ENCODE data around the gene HS3ST5.
"Not testable (repeated sequence)": the region's sequence is repeated elsewhere in the genome, so short reads cannot be mapped to it uniquely, and the experiment has no call there.

Gene HS3ST5

DNA sequence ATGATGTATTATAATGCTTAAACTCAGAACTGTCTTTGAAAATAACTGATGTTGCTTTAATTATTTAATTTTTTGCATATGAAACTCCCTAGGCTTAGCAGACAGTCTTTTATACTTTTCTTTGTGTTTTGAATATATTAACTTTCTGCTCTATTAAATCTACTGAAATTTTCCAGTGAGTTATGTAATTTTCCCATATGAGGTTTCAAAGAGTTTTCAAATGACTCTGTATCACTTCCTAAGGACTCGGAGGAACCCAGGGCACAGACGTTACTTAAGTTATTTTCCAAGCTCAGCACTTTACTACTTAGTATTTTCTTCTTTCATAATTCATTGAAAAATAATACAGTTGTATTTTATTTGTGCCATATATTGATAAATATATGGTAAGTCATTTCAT lies 122.6 kb downstream of the HS3ST5 start:
- no peak overlapping the region for H3K27ac ChIP-seq
- TF ChIP-seq, protein P1, sequence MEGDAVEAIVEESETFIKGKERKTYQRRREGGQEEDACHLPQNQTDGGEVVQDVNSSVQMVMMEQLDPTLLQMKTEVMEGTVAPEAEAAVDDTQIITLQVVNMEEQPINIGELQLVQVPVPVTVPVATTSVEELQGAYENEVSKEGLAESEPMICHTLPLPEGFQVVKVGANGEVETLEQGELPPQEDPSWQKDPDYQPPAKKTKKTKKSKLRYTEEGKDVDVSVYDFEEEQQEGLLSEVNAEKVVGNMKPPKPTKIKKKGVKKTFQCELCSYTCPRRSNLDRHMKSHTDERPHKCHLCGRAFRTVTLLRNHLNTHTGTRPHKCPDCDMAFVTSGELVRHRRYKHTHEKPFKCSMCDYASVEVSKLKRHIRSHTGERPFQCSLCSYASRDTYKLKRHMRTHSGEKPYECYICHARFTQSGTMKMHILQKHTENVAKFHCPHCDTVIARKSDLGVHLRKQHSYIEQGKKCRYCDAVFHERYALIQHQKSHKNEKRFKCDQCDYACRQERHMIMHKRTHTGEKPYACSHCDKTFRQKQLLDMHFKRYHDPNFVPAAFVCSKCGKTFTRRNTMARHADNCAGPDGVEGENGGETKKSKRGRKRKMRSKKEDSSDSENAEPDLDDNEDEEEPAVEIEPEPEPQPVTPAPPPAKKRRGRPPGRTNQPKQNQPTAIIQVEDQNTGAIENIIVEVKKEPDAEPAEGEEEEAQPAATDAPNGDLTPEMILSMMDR (IDR thresholded peaks at IDR 0.05; ENCODE audit: low read depth, low read length, missing control alignments), result no peak
- in situ Hi-C loops (cut with HindIII; ENCODE audit: low pct_ligation_motif_present, low sequenced_read_pairs), result no loop called here
- no peaks in the 10 kb centered on the region for H3K27me3 ChIP-seq (replicated peaks)
- no peaks in the 10 kb centered on the region for H3K36me3 ChIP-seq (replicated peaks)
- no peak for DNase-seq
- H3K4me3 ChIP-seq (ENCODE audit: low read depth, low read length), result no peak overlapping the region

DNA sequence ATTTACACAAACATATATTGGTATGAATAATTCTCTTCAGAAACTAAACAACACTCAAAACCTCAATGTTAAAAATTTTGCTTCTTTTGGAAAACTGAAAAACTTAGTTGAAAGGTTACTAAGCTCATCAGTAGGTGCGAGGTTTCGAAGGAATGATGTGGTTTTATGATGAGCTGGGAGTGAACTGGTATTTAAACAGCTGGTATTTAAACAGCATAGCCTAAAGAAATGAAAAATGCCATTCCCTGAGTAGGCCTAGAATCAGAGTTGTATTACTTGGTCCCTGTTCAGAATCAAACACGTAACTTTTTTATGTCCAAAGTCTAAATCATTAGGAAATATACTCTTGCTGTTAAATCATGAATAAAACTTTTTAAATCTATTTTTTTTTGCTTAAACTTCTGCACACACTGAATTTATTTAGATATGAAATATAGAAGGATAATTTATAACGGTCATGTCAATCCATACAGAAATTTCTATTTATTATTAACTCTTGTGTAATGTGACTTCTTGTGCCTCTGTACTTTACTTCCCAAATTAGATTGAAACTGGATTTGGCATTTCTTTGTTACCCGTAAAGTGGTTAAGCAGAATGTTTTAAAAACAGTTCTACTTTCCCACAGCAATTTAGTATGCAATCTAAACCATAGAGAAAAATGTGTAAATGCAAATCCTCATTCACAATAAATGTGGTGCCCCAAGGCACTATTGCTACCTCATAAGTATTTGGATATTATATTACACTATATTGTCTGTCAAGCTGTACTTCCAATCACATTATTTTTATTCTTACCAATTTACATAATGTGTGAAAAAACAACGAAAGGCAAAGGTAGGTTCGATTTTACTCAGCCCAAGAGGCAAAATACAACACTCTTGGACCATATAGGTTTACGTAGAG lies 124.1 kb downstream of the HS3ST5 start:
- Histone ChIP-seq H3K27me3 (replicated peaks) (no peaks in the 10 kb centered on the region), H3K4me3 (ENCODE audit: low read depth, low read length) (no peak overlapping the region), H3K27ac (no peak overlapping the region), H3K36me3 (replicated peaks) (no peaks in the 10 kb centered on the region)
- TF ChIP-seq, protein P1 (IDR thresholded peaks at IDR 0.05; ENCODE audit: low read depth, low read length, missing control alignments), result no peak
- DNase-seq, result no peak
- in situ Hi-C loops (cut with HindIII; ENCODE audit: low pct_ligation_motif_present, low sequenced_read_pairs), result no loop called here

DNA sequence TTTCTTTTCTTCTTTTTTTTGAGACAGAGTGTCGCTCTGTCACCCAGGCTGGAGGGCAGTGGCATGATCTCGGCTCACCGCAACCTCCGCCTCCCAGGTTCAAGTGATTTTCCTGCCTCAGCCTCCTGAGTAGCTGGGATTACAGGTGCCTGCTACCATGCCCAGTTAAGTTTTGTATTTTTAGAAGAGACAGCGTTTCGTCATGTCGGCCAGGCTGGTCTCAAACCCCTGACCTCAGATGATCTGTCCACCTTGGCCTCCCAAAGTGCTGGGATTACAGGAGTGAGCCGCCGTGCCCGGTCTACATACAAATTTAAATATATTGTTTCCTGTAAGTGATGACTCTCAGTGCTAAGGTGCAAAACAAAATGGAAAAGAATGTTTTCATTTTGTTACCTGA lies 124.8 kb downstream of the HS3ST5 start:
- H3K36me3 ChIP-seq (replicated peaks); in situ Hi-C loops (cut with HindIII; ENCODE audit: low pct_ligation_motif_present, low sequenced_read_pairs); DNase-seq; H3K4me3 ChIP-seq (ENCODE audit: low read depth, low read length); H3K27me3 ChIP-seq (replicated peaks); H3K27ac ChIP-seq: not testable (repeated sequence)

DNA sequence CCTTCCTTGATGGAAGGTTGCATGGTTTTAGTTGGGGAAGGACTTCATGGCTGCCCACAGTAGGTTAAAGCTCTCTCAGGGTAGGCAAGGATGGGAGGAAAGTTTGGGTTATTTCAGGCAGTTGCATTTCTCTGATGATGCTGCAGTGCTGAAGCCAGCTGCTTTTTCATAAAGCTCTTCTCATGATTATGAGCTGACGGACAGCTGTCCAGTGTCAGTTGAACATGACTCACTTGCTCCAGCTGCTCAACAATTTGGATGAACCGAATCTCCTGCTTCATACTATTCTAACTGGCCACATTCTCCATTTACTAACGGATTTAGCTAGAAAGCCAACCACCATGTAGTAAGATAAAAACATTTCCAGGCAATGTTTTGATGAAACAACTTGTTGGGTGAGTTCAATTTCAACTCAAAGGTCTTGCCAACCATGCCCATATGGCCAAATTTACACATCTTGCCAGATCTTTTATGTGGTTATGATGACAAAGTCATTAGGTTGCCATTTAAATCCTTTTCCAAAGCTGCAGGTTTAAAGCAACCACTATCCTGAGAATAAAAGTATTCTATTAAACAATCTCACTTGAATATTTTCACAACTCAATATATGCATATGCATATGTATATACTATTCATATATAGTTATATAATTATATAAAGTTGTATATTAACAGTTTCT lies 125.9 kb downstream of the HS3ST5 start:
- no peak overlapping the region for H3K4me3 ChIP-seq (ENCODE audit: low read depth, low read length)
- DNase-seq, result no peak
- in situ Hi-C loops (cut with HindIII; ENCODE audit: low pct_ligation_motif_present, low sequenced_read_pairs), result no loop called here
- H3K36me3 ChIP-seq (replicated peaks), result no peaks in the 10 kb centered on the region
- H3K27me3 ChIP-seq (replicated peaks), result no peaks in the 10 kb centered on the region
- H3K27ac ChIP-seq, result no peak overlapping the region
- TF ChIP-seq, protein P1 (IDR thresholded peaks at IDR 0.05; ENCODE audit: low read depth, low read length, missing control alignments), result no peak

DNA sequence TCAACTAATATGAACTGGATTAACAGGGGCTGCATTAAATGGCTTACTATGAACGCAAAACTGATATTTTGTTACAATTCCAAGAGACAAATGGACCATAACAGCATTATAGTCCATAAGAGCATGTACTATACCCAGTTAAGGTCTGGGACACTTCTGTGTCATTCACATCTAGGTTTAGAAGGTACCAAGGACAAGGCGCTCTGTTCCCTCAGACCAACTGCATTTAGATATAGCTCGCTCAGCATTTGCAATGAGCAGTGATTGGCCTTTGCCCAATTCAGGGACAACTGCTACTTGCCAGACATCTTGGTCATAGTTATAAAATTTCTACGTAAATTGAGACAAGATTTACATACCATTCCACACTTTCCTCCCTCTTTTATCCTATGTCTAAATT lies 132.4 kb downstream of the HS3ST5 start:
- Histone ChIP-seq H3K27me3 (replicated peaks) (no peaks in the 10 kb centered on the region), H3K36me3 (replicated peaks) (no peaks in the 10 kb centered on the region), H3K27ac (no peak overlapping the region), H3K4me3 (ENCODE audit: low read depth, low read length) (no peak overlapping the region)
- TF ChIP-seq, protein P1 (IDR thresholded peaks at IDR 0.05; ENCODE audit: low read depth, low read length, missing control alignments), result no peak
- in situ Hi-C loops (cut with HindIII; ENCODE audit: low pct_ligation_motif_present, low sequenced_read_pairs), result no loop called here
- DNase-seq, result no peak

DNA sequence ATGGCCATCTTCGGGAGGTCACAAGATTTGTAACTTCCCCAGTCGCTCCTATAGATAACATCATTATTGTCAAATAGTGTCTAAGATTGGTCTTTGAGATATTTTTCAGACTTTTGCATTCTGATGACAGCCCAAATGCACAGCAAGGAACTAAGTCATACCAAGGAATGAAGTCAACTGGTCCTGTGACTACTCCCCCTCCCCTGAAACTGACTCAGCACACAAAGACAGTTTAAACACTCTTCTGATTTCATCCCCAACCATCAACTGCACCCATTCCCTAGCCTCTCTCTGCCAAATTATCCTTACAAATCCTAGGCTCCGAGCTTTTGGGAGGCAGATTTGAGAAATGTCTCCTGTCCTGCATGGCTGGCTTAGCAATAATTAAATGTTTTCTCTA lies 139.4 kb downstream of the HS3ST5 start:
- no peaks in the 10 kb centered on the region for H3K27me3 ChIP-seq (replicated peaks)
- in situ Hi-C loops (cut with HindIII; ENCODE audit: low pct_ligation_motif_present, low sequenced_read_pairs), result no loop called here
- TF ChIP-seq, protein P1 (IDR thresholded peaks at IDR 0.05; ENCODE audit: low read depth, low read length, missing control alignments), result no peak
- no peak overlapping the region for H3K4me3 ChIP-seq (ENCODE audit: low read depth, low read length)
- no peak overlapping the region for H3K27ac ChIP-seq
- no peak for DNase-seq
- no peaks in the 10 kb centered on the region for H3K36me3 ChIP-seq (replicated peaks)

Data from brain microvascular endothelial cell (primary cell).